CD14-positive monocyte (primary cell): ENCODE data around the gene KSR2. TPM values are rescaled to one million over a fixed set of nuclear protein-coding genes. Genes with fewer than 3 reads are reported as not detected.

Experiments used
- DNase-seq, 3 donors: peaks; one replicate each; pipeline ENCODE4 v3.0.0-alpha.2; 2011 to 2022
- H2AFZ ChIP-seq: 2 replicates; pipeline ENCODE4 v1.6.0; 2012; ENCODE audit warnings: mild to moderate bottlenecking, low read depth, low read length, inconsistent platforms; ENCODE audit not compliant: insufficient read depth, poor library complexity, severe bottlenecking
- H3K27ac ChIP-seq, 2 donors: 1 replicate in 1 of 2; 2 replicates in 1 of 2; pipeline ENCODE4 v1.5.1; 2012 to 2013; ENCODE audit warnings: low read length in 2 of 2, control low read depth in 1 of 2, inconsistent platforms in 1 of 2, low read depth in 1 of 2, mild to moderate bottlenecking in 1 of 2
- H3K27me3 ChIP-seq, 2 donors: one replicate each; pipeline versions ENCODE4 v1.6.0 to v1.6.1; 2011 to 2013; ENCODE audit warnings: low read length in 2 of 2; ENCODE audit not compliant: control insufficient read depth in 2 of 2, insufficient read depth in 2 of 2
- H3K36me3 ChIP-seq, 2 donors: replicated peaks in 1 of 2; 1 replicate in 1 of 2; 2 replicates in 1 of 2; pipeline versions ENCODE4 v1.5.1 to v1.6.1; 2012 to 2013; ENCODE audit warnings: low read length in 2 of 2, control low read depth in 1 of 2, inconsistent platforms in 1 of 2, mild to moderate bottlenecking in 1 of 2; ENCODE audit not compliant: insufficient read depth in 2 of 2, control insufficient read depth in 1 of 2
- H3K4me1 ChIP-seq, 2 donors: 1 replicate in 1 of 2; 2 replicates in 1 of 2; pipeline versions ENCODE4 v1.5.1 to v1.6.1; 2012 to 2013; ENCODE audit warnings: low read length in 2 of 2, control low read depth in 1 of 2, inconsistent platforms in 1 of 2, mild to moderate bottlenecking in 1 of 2, moderate library complexity in 1 of 2; ENCODE audit not compliant: insufficient read depth in 2 of 2, control insufficient read depth in 1 of 2
- H3K4me2 ChIP-seq: replicated peaks from 2 replicates; pipeline ENCODE3; 2012; ENCODE audit warnings: low read length, moderate library complexity, mild to moderate bottlenecking; ENCODE audit not compliant: poor library complexity, severe bottlenecking; ENCODE audit errors: extremely low read depth
- H3K4me3 ChIP-seq, 3 experiments: fragments of 200-600 bp in 1 of 3; sonication (generic) in 1 of 3; replicated peaks in 1 of 3; 1 replicate in 2 of 3; 2 replicates in 1 of 3; pipeline ENCODE4 v1.5.1; 2011 to 2013; ENCODE audit warnings: low read length in 3 of 3, mild to moderate bottlenecking in 3 of 3, control low read depth in 2 of 3, low read depth in 2 of 3, inconsistent platforms in 1 of 3, moderate library complexity in 1 of 3
- H3K79me2 ChIP-seq: 2 replicates; pipeline ENCODE4 v1.6.0; 2012; ENCODE audit warnings: mild to moderate bottlenecking, control low read depth, inconsistent platforms, low read length, moderate library complexity; ENCODE audit not compliant: insufficient read depth
- H3K9ac ChIP-seq: 2 replicates; pipeline ENCODE4 v1.6.0; 2017; ENCODE audit warnings: low read length, mild to moderate bottlenecking; ENCODE audit not compliant: insufficient read depth, poor library complexity, severe bottlenecking
- H3K9me3 ChIP-seq, 2 donors: replicated peaks in 1 of 2; 1 replicate in 1 of 2; 2 replicates in 1 of 2; pipeline versions ENCODE4 v1.5.1 to v1.6.1; 2012 to 2013; ENCODE audit warnings: low read length in 2 of 2, control low read depth in 1 of 2; ENCODE audit not compliant: control insufficient read depth in 1 of 2, insufficient read depth in 1 of 2
- H4K20me1 ChIP-seq: 2 replicates; pipeline ENCODE4 v1.6.0; 2012; ENCODE audit warnings: mild to moderate bottlenecking, low read length, control low read depth, moderate library complexity; ENCODE audit not compliant: insufficient read depth
- H3K27ac Mint-ChIP-seq, 7 donors: one replicate each; pipeline ENCODE4 v1.8.0; 2020; ENCODE audit warnings: mild to moderate bottlenecking in 7 of 7, mixed read lengths in 7 of 7, moderate library complexity in 6 of 7, inconsistent platforms in 2 of 7
- H3K27me3 Mint-ChIP-seq, 3 donors: one replicate each; pipeline ENCODE4 v1.8.0; 2021 to 2022; ENCODE audit warnings: low read depth in 3 of 3, mild to moderate bottlenecking in 3 of 3, mixed read lengths in 3 of 3, moderate library complexity in 3 of 3, inconsistent platforms in 1 of 3
- H3K36me3 Mint-ChIP-seq, 2 donors: one replicate each; pipeline ENCODE4 v1.8.0; 2020; ENCODE audit warnings: mixed read lengths in 2 of 2, inconsistent platforms in 1 of 2, mild to moderate bottlenecking in 1 of 2
- H3K4me1 Mint-ChIP-seq: one replicate; pipeline ENCODE4 v1.8.0; 2020; ENCODE audit warnings: mild to moderate bottlenecking, mixed read lengths
- H3K4me3 Mint-ChIP-seq, 2 donors: one replicate each; pipeline ENCODE4 v1.8.0; 2020; ENCODE audit warnings: mild to moderate bottlenecking in 2 of 2, mixed read lengths in 2 of 2, moderate library complexity in 1 of 2
- H3K9me3 Mint-ChIP-seq, 7 donors: one replicate each; pipeline ENCODE4 v1.8.0; 2020 to 2022; ENCODE audit warnings: mixed read lengths in 7 of 7, mild to moderate bottlenecking in 6 of 7, moderate library complexity in 6 of 7, inconsistent platforms in 2 of 7
- CTCF ChIP-seq: fragments of 200-600 bp; IDR thresholded peaks from one replicate; pipeline ENCODE4 v1.8.0; 2022; ENCODE audit warnings: antibody characterized with exemption, mild to moderate bottlenecking
- WGBS: methylation state at CpG from one replicate; pipeline ENCODE4 v1.1.5; 2013; ENCODE audit warnings: missing lambda C conversion rate; ENCODE audit not compliant: insufficient coverage; 5-methylcytosine and 5-hydroxymethylcytosine counted together
- intact Hi-C, 2 donors: fragments of 100-400 bp; cut with micrococcal nuclease; formaldehyde crosslinking; loops; one replicate each; pipeline versions ENCODE4 v1.15.0 to v1.15.1; 2023
- polyA plus RNA-seq, 3 donors: library from polyadenylated mRNA; depleted of rRNA in 1 of 3; unstranded in 2 of 3; stranded (reverse) in 1 of 3; fragments of 300-500 nt in 2 of 3; fragments of >200 nt in 1 of 3; fragmentation: Illumina TruSeq in 2 of 3; gene quantifications; 1 replicate in 2 of 3; 2 replicates in 1 of 3; pipeline ENCODE4 v1.2.3, GENCODE V29; 2012 to 2021

Gene KSR2
- polyA plus RNA-seq, 3 donors, result not detected

GRCh38 chr12:117660896-117661295 lies 307.9 kb downstream of the KSR2 start:
- no peak for TF ChIP-seq CTCF
- DNase-seq, result no peak
- Histone ChIP-seq H3K27ac (no peak overlapping the region), H2AFZ (no peak overlapping the region), H3K4me1 (no peaks in the 10 kb centered on the region), H3K27me3 (no peaks in the 10 kb centered on the region), H3K36me3 (no peaks in the 10 kb centered on the region), H3K9ac (no peak overlapping the region), H3K79me2 (no peaks in the 10 kb centered on the region), H3K4me2 (no peak overlapping the region), H4K20me1 (no peaks in the 10 kb centered on the region), H3K9me3 (no peaks in the 10 kb centered on the region), H3K4me3 (no peak overlapping the region)
- Mint-ChIP-seq H3K4me1 (peaks cover 7% of the 10 kb centered on the region), H3K9me3 (peaks cover 0 to 2% (median 0%) of the 10 kb centered on the region in 7 donors), H3K27me3 (peaks cover 0 to 4% (median 2%) of the 10 kb centered on the region in 3 donors), H3K36me3 (no peaks in the 10 kb centered on the region), H3K4me3 (no peak overlapping the region), H3K27ac (no peak overlapping the region)
- no CpG with 5 or more reads among the region's 3 CpGs for WGBS
- intact Hi-C loops, result no loop called here

GRCh38 chr12:117658226-117658625 lies 310.6 kb downstream of the KSR2 start:
- intact Hi-C loops, result no loop called here
- TF ChIP-seq CTCF, result no peak
- Histone ChIP-seq H3K4me2 (no peak overlapping the region), H3K36me3 (no peaks in the 10 kb centered on the region), H3K4me3 (no peak overlapping the region), H3K9ac (no peak overlapping the region), H3K27ac (no peak overlapping the region), H2AFZ (no peak overlapping the region), H4K20me1 (no peaks in the 10 kb centered on the region), H3K27me3 (no peaks in the 10 kb centered on the region), H3K79me2 (no peaks in the 10 kb centered on the region), H3K4me1 (no peaks in the 10 kb centered on the region), H3K9me3 (no peaks in the 10 kb centered on the region)
- H3K4me1 Mint-ChIP-seq, result peaks cover 7% of the 10 kb centered on the region
- WGBS, result 100% methylated on average over 1 of the region's 2 CpGs
- no peak overlapping the region for H3K27ac Mint-ChIP-seq
- H3K36me3 Mint-ChIP-seq, result no peaks in the 10 kb centered on the region
- H3K27me3 Mint-ChIP-seq, result peaks cover 0 to 2% (median 0%) of the 10 kb centered on the region in 3 donors
- H3K9me3 Mint-ChIP-seq, result peaks cover 0 to 6% (median 2%) of the 10 kb centered on the region in 7 donors
- H3K4me3 Mint-ChIP-seq, result no peak overlapping the region
- DNase-seq, result no peak
